ENCODE data around the gene PCED1B. TPM values are rescaled to one million over a fixed set of nuclear protein-coding genes. Genes with fewer than 3 reads are reported as not detected.

The PCED1B gene
- total RNA-seq, 6 donors from 2014 or later = 4.6 to 53.4 (median 11.7) TPM

DNA sequence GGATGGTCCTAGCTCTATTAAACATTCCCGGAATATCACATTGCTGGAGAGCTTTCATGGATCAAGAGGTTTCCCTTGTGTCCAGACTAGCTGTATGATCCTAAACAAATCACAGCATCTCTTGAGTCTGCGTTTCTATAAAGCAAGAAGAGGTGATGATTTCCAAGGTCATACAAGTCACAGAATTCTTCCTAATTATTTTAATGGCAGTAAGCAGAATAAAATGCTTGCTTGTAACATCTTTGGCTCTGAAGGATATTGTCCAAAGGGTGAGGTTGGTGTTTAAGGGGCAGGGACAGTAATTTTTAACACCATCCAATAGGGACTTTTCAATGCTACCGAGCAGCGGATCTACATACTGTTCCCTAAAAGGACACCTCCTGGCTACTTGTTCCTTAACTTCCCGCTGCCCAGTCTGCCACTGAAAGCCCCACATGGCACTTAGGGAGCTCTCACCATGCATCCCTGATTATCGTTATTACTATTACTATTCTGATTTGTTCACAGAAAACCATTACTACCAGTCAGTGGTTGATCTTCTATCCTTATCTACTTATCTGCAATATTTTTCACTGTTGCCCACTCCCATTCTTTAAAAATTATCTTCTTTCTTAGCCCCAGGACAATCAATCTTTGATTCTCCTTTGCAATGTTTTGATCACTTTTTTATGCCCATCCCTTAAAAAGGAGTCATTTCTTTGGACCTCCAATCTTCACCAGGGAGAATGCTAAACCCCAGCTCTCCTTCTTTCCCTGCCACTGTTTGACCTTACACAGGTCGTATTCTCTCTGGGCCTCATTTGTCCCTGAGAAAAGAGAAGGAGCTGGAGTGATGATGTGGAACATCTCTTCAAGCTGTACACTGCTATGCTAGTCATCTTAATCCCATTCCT lies 4.0 kb upstream of the PCED1B start:
- Histone ChIP-seq H3K27ac (no peak overlapping the region), H3K4me3 (no peak overlapping the region), H3K27me3 (no peaks in the 10 kb centered on the region), H3K4me1 (peaks cover 6 to 18% (median 15%) of the 10 kb centered on the region in 4 donors), H3K36me3 (no peaks in the 10 kb centered on the region), H3K9me3 (no peaks in the 10 kb centered on the region)
- ATAC-seq (ENCODE audit: low FRiP score in 2 of 2) (no peak), DNase-seq (no peak)
- 89 to 90% methylated on average over 7 of the region's 7 CpGs for WGBS, 2 donors
- TF ChIP-seq, protein P1, sequence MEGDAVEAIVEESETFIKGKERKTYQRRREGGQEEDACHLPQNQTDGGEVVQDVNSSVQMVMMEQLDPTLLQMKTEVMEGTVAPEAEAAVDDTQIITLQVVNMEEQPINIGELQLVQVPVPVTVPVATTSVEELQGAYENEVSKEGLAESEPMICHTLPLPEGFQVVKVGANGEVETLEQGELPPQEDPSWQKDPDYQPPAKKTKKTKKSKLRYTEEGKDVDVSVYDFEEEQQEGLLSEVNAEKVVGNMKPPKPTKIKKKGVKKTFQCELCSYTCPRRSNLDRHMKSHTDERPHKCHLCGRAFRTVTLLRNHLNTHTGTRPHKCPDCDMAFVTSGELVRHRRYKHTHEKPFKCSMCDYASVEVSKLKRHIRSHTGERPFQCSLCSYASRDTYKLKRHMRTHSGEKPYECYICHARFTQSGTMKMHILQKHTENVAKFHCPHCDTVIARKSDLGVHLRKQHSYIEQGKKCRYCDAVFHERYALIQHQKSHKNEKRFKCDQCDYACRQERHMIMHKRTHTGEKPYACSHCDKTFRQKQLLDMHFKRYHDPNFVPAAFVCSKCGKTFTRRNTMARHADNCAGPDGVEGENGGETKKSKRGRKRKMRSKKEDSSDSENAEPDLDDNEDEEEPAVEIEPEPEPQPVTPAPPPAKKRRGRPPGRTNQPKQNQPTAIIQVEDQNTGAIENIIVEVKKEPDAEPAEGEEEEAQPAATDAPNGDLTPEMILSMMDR (IDR thresholded peaks at IDR 0.05) = no peak
- no peak for TF ChIP-seq POLR2AphosphoS5 (IDR thresholded peaks at IDR 0.05)
- TF ChIP-seq POLR2A (IDR thresholded peaks at IDR 0.05) = no peak

DNA sequence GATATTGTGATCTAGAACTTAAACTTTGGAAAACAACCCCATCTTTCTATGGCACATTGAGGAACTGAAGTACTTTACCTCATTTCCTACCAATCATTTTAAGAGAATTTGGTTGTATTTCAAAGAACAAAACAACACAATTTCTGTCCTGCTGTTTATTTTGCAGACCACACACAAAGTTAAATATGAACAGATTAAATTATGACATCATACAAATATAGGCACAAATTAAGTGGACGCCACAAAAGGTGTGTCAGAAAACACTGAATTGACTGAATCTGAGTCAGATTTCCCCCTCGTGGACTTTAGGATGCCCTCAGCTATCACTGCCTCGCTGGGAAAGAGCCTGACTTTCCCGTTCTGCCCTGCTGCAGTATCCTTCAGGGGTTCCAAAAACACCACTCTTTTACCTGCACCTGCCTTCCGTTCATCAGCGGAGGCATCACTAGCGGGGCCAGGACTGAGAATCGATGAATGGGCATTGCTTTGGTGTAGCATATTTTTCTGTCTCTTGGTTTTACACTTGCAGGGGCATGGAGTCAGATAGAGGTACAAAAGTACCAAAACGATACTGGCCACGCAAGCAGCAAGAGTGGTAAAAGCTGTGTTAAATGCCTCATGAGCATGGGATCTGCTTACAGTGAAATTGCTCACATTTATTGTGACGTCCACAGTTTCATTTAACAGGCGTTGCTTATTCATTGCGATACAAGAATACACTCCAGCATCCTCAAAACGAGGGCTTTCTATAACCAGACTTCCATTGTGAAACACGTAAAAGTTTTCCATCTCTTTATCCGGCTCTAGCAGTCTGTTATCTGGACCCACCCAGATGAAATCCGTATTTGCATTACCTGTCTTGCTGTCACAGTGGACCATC lies 2.0 kb upstream of the PCED1B start:
- 84 to 85% methylated on average over 17 of the region's 17 CpGs for WGBS, 2 donors

DNA sequence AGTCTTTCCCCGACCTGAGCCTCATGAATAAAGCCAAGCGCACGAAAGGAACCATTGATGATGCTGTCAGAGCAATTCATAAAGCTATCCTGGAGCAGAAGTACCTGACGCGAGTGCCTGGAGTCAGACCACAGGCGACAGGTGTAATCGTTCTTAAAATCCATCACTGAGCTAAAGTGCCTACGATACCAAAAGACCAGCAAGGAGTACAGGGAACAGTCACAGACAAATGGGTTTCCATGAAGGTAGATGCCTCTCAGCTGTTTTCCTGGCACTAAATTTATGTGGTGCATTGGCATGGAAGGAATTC lies 1.4 kb upstream of the PCED1B start:
- TF ChIP-seq POLR2AphosphoS5 (IDR thresholded peaks at IDR 0.05) (no peak), POLR2A (IDR thresholded peaks at IDR 0.05) (no peak), EP300 (IDR thresholded peaks at IDR 0.05) (no peak)
- TF ChIP-seq, protein P1 (IDR thresholded peaks at IDR 0.05) = no peak
- H3K9me3 ChIP-seq = no peaks in the 10 kb centered on the region
- ATAC-seq (ENCODE audit: low FRiP score in 2 of 2) (no peak), DNase-seq (no peak)
- H3K36me3 ChIP-seq = no peaks in the 10 kb centered on the region
- H3K4me3 ChIP-seq = peak overlapping the region in 3 of 4 donors; percentile 71 to 83 (median 75)
- WGBS, 2 donors = 80 to 85% methylated on average over 8 of the region's 8 CpGs
- peaks cover 20 to 39% (median 34%) of the 10 kb centered on the region in 4 donors for H3K4me1 ChIP-seq
- H3K27ac ChIP-seq = peak overlapping the region in 1 of 4 donors; percentile 96
- no peaks in the 10 kb centered on the region for H3K27me3 ChIP-seq

More for the DNA sequence above, 2.0 kb upstream of the PCED1B start:
- H3K36me3 ChIP-seq = no peaks in the 10 kb centered on the region
- no peak overlapping the region for H3K27ac ChIP-seq
- TF ChIP-seq, protein P1 (IDR thresholded peaks at IDR 0.05) = no peak
- TF ChIP-seq POLR2A (IDR thresholded peaks at IDR 0.05) = no peak
- TF ChIP-seq POLR2AphosphoS5 (IDR thresholded peaks at IDR 0.05) = no peak
- no peak for TF ChIP-seq EP300 (IDR thresholded peaks at IDR 0.05)
- no peak for DNase-seq
- H3K27me3 ChIP-seq = no peaks in the 10 kb centered on the region
- no peaks in the 10 kb centered on the region for H3K9me3 ChIP-seq
- H3K4me3 ChIP-seq = peak overlapping the region in 3 of 4 donors; percentile 71 to 83 (median 75)
- peaks cover 14 to 33% (median 30%) of the 10 kb centered on the region in 4 donors for H3K4me1 ChIP-seq
- ATAC-seq (ENCODE audit: low FRiP score in 2 of 2) = no peak

DNA sequence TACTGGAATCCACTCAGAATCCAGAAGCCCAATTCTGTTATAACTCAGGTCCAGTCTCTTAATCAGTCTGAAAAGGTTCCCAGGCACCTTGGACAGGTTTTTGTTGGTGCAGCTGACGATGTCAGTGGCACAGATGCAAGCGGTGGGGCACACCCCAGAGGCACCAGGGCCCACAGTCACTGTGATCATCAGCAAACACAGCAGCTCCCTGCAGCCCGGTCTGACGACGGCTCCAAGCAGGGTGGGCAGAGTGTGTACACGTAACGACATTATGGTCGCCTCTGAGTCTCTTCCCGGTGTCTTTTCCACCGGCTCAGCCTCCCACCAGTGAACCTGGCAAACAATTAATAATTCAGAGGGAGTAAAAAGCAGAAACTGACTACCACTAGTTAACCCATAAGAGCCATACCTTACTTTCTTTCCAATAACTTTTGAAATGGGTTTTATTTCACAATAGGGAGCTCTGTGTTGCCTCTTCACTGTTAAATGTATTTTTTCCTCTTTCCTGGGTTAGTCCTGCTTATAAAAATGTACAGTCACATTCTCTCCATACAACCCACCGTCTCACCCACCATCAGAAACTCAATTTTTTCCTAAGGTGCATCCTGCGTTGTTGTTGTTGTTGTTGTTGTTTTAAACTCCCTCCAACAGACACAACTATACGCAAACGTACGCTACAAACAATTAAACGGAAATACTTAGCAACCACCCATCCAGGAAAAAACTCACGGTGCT lies 521 bp upstream of the PCED1B start:
- DNase-seq (peak; percentile 40 to 42), ATAC-seq (ENCODE audit: low FRiP score in 2 of 2) (peak; percentile 16 to 74)
- no peaks in the 10 kb centered on the region for H3K9me3 ChIP-seq
- peak overlapping the region; percentile 12 to 83 (median 73) for H3K4me3 ChIP-seq
- H3K27ac ChIP-seq = peak overlapping the region; percentile 89 to 96 (median 94)
- TF ChIP-seq POLR2A (IDR thresholded peaks at IDR 0.05) = no peak
- peak in 1 of 2 donors; percentile 65 for TF ChIP-seq POLR2AphosphoS5 (IDR thresholded peaks at IDR 0.05)
- WGBS, 2 donors = 6% methylated on average over 17 of the region's 17 CpGs
- H3K27me3 ChIP-seq = no peaks in the 10 kb centered on the region
- no peaks in the 10 kb centered on the region for H3K36me3 ChIP-seq
- H3K4me1 ChIP-seq = peaks cover 27 to 46% (median 38%) of the 10 kb centered on the region in 4 donors

Measured in upper lobe of left lung (tissue), 6 donors.